ENCODE data around the gene CYTH4. TPM values are rescaled to one million over a fixed set of nuclear protein-coding genes. Genes with fewer than 3 reads are reported as not detected.

The CYTH4 gene
- polyA plus RNA-seq, 1 donor (not counting 4 experiments of a cell fraction or from before 2014, with no cell fraction given) = 0.05 TPM

GRCh38 chr22:37233751-37234631, 48.3 kb upstream of the CYTH4 start:
- FAIRE-seq (no peak), DNase-seq (ENCODE audit: low read depth, low spot score) (no peak)
- H2AFZ ChIP-seq (ENCODE audit: control insufficient read depth, low read length) = no peak overlapping the region
- no peak overlapping the region for H3K27ac ChIP-seq (ENCODE audit: control insufficient read depth, insufficient read depth, low read length)
- H3K79me2 ChIP-seq (ENCODE audit: control insufficient read depth, insufficient read depth, low read length) = peaks cover 9% of the 10 kb centered on the region
- no peaks in the 10 kb centered on the region for H3K9me3 ChIP-seq (ENCODE audit: control insufficient read depth, low read depth, low read length)
- H3K9me1 ChIP-seq (ENCODE audit: control insufficient read depth, extremely low read depth, insufficient read depth, low read length) = no peaks in the 10 kb centered on the region
- H3K4me2 ChIP-seq (ENCODE audit: control insufficient read depth, extremely low read depth, insufficient read depth, low read depth, low read length) = no peak overlapping the region
- H4K20me1 ChIP-seq (ENCODE audit: control insufficient read depth, extremely low read depth, insufficient read depth, low read length) = peaks cover 10% of the 10 kb centered on the region
- no peaks in the 10 kb centered on the region for H3K27me3 ChIP-seq (ENCODE audit: control insufficient read depth, extremely low read depth, insufficient read depth, low read length)
- no peak overlapping the region for H3K4me3 ChIP-seq (ENCODE audit: control insufficient read depth in 2 of 3, extremely low read depth in 1 of 3, insufficient read depth in 2 of 3, low read depth in 1 of 3, low read length in 3 of 3)
- peaks cover 37% of the 10 kb centered on the region for H3K4me1 ChIP-seq (ENCODE audit: control insufficient read depth, extremely low read depth, insufficient read depth, low read length)
- H3K9ac ChIP-seq (ENCODE audit: control insufficient read depth, extremely low read depth, insufficient read depth, low read length) = no peak overlapping the region
- dilution Hi-C loops (cut with MboI; ENCODE audit: extremely low pct_ligation_motif_present, low sequenced_read_pairs) = no loop called here
- H3K36me3 ChIP-seq (ENCODE audit: control insufficient read depth in 2 of 2, extremely low read depth in 1 of 2, insufficient read depth in 2 of 2, low read length in 2 of 2) = peaks cover 25 to 34% of the 10 kb centered on the region in 2 experiments
- TF ChIP-seq EZH2 (IDR thresholded peaks at IDR 0.05; ENCODE audit: low read length) (no peak), CTCF (optimal IDR thresholded peaks at IDR 0.05 in 1 of 3, IDR thresholded peaks at IDR 0.05 in 1 of 3, conservative IDR thresholded peaks at IDR 0.05 in 1 of 3; ENCODE audit: extremely low read depth in 1 of 3, insufficient read depth in 2 of 3, low read length in 3 of 3) (no peak)

GRCh38 chr22:37234736-37235711, 47.3 kb upstream of the CYTH4 start:
- Histone ChIP-seq H3K27ac (ENCODE audit: control insufficient read depth, insufficient read depth, low read length) (no peak overlapping the region), H3K9me1 (ENCODE audit: control insufficient read depth, extremely low read depth, insufficient read depth, low read length) (no peaks in the 10 kb centered on the region), H3K36me3 (ENCODE audit: control insufficient read depth in 2 of 2, extremely low read depth in 1 of 2, insufficient read depth in 2 of 2, low read length in 2 of 2) (peaks cover 28 to 41% of the 10 kb centered on the region in 2 experiments), H4K20me1 (ENCODE audit: control insufficient read depth, extremely low read depth, insufficient read depth, low read length) (peaks cover 10% of the 10 kb centered on the region), H3K4me2 (ENCODE audit: control insufficient read depth, extremely low read depth, insufficient read depth, low read depth, low read length) (no peak overlapping the region), H3K9me3 (ENCODE audit: control insufficient read depth, low read depth, low read length) (no peaks in the 10 kb centered on the region), H3K27me3 (ENCODE audit: control insufficient read depth, extremely low read depth, insufficient read depth, low read length) (no peaks in the 10 kb centered on the region), H3K79me2 (ENCODE audit: control insufficient read depth, insufficient read depth, low read length) (peaks cover 11% of the 10 kb centered on the region), H3K4me3 (ENCODE audit: control insufficient read depth in 2 of 3, extremely low read depth in 1 of 3, insufficient read depth in 2 of 3, low read depth in 1 of 3, low read length in 3 of 3) (no peak overlapping the region), H2AFZ (ENCODE audit: control insufficient read depth, low read length) (no peak overlapping the region), H3K9ac (ENCODE audit: control insufficient read depth, extremely low read depth, insufficient read depth, low read length) (no peak overlapping the region), H3K4me1 (ENCODE audit: control insufficient read depth, extremely low read depth, insufficient read depth, low read length) (peaks cover 27% of the 10 kb centered on the region)
- TF ChIP-seq EZH2 (IDR thresholded peaks at IDR 0.05; ENCODE audit: low read length) (no peak), CTCF (optimal IDR thresholded peaks at IDR 0.05 in 1 of 3, IDR thresholded peaks at IDR 0.05 in 1 of 3, conservative IDR thresholded peaks at IDR 0.05 in 1 of 3; ENCODE audit: extremely low read depth in 1 of 3, insufficient read depth in 2 of 3, low read length in 3 of 3) (no peak)
- FAIRE-seq (no peak), DNase-seq (ENCODE audit: low read depth, low spot score) (no peak)
- dilution Hi-C loops (cut with MboI; ENCODE audit: extremely low pct_ligation_motif_present, low sequenced_read_pairs) = no loop called here
